GM19351 (cell line): Measurements from ENCODE around the gene EIF2B1.
A peak's percentile ranks its signal among the peaks of the same experiment; 100 is the strongest.

Experiments used
- ATAC-seq: cut with Tn5 transposase; IDR thresholded peaks from one replicate; pipeline ENCODE4 v1.9.1; 2021; ENCODE audit warnings: mild to moderate bottlenecking, moderate library complexity; ENCODE audit not compliant: unreplicated experiment

EIF2B1 gene

GRCh38 chr12:123633379-123634141, at the start of gene EIF2B1, which contains the start of gene GTF2H3:
Gene EIF2B1, minus strand, starts transcription at chr12:123633686. Its CDS starts 129 bp downstream, at chr12:123633557.
Gene GTF2H3, plus strand, starts transcription at chr12:123633829. Its CDS starts 31 bp downstream, at chr12:123633860.
- ATAC-seq: peak; percentile 96

- ATAC-seq: peak; percentile 62
These were observed 48.1 kb upstream of the EIF2B1 start for GRCh38 chr12:123681605-123682004.

- no peak for ATAC-seq
These were observed 45.5 kb upstream of the EIF2B1 start for GRCh38 chr12:123678981-123679380.

- ATAC-seq: no peak
These were observed 43.3 kb upstream of the EIF2B1 start for GRCh38 chr12:123676616-123677320.

- ATAC-seq: no peak
These were observed 42.0 kb upstream of the EIF2B1 start for GRCh38 chr12:123675436-123675835.

- no peak for ATAC-seq
These were observed 38.4 kb upstream of the EIF2B1 start for GRCh38 chr12:123671876-123672275.

- ATAC-seq: peak; percentile 100
These were observed 37.6 kb upstream of the EIF2B1 start, which contains the start of gene TCTN2 for GRCh38 chr12:123670882-123671728. Gene TCTN2, plus strand, starts transcription at chr12:123671113. Its CDS starts 128 bp downstream, at chr12:123671241.

GRCh38 chr12:123667771-123668170, 34.3 kb upstream of the EIF2B1 start:
- ATAC-seq: no peak

GRCh38 chr12:123659996-123660727, 26.7 kb upstream of the EIF2B1 start:
- ATAC-seq: no peak

GRCh38 chr12:123657211-123657610, 23.7 kb upstream of the EIF2B1 start:
- ATAC-seq: no peak

- ATAC-seq: no peak
These were observed 22.9 kb upstream of the EIF2B1 start for GRCh38 chr12:123656392-123656791.

GRCh38 chr12:123655420-123655819, 21.9 kb upstream of the EIF2B1 start:
- ATAC-seq: peak; percentile 86

GRCh38 chr12:123654129-123654701, 20.7 kb upstream of the EIF2B1 start:
- no peak for ATAC-seq

- no peak for ATAC-seq
These were observed 14.9 kb upstream of the EIF2B1 start for GRCh38 chr12:123648401-123648800.

GRCh38 chr12:123645878-123646277, 12.4 kb upstream of the EIF2B1 start:
- no peak for ATAC-seq

GRCh38 chr12:123645380-123645779, 11.9 kb upstream of the EIF2B1 start:
- no peak for ATAC-seq

GRCh38 chr12:123643911-123644310, 10.4 kb upstream of the EIF2B1 start:
- ATAC-seq: no peak

- no peak for ATAC-seq
These were observed 666 bp upstream of the EIF2B1 start for GRCh38 chr12:123634142-123634561.

GRCh38 chr12:123621619-123622530, 11.6 kb downstream of the EIF2B1 start:
- ATAC-seq: no peak
